Fibroblast of lung (primary cell): ENCODE measurements around the gene TMC1. TPM values are rescaled to one million over a fixed set of nuclear protein-coding genes. Genes with fewer than 3 reads are reported as not detected.

ENCODE experiments used
- DNase-seq, 2 donors: peaks; one replicate each; pipeline versions ENCODE4 v3.0.0 to v3.0.0-alpha.2; 2010; ENCODE audit warnings: low read depth in 2 of 2
- H2AFZ ChIP-seq: 2 replicates; pipeline ENCODE4 v1.5.1; 2012; ENCODE audit warnings: low read length, control low read depth, inconsistent platforms
- H3K27ac ChIP-seq: 2 replicates; pipeline ENCODE4 v1.5.1; 2011; ENCODE audit warnings: low read length, control low read depth; ENCODE audit not compliant: insufficient read depth
- H3K27me3 ChIP-seq: 2 replicates; pipeline ENCODE4 v1.5.1; 2011; ENCODE audit warnings: mild to moderate bottlenecking, low read length; ENCODE audit not compliant: control insufficient read depth, insufficient read depth
- H3K36me3 ChIP-seq: 2 replicates; pipeline ENCODE4 v1.5.1; 2011; ENCODE audit warnings: low read length; ENCODE audit not compliant: control insufficient read depth, insufficient read depth
- H3K4me1 ChIP-seq: 2 replicates; pipeline ENCODE4 v1.5.1; 2011; ENCODE audit warnings: low read length; ENCODE audit not compliant: control insufficient read depth, insufficient read depth; ENCODE audit errors: extremely low read depth
- H3K4me2 ChIP-seq: 2 replicates; pipeline ENCODE4 v1.5.1; 2011; ENCODE audit warnings: low read length, control low read depth; ENCODE audit not compliant: insufficient read depth; ENCODE audit errors: extremely low read depth
- H3K4me3 ChIP-seq, 4 experiments: fragments of 200-600 bp in 1 of 4; sonication (generic) in 1 of 4; replicated peaks in 1 of 4; 2 replicates each; pipeline ENCODE4 v1.5.1; 2011 to 2016; ENCODE audit warnings: low read length in 4 of 4, low read depth in 3 of 4, mild to moderate bottlenecking in 3 of 4, control low read depth in 2 of 4, inconsistent platforms in 1 of 4, mixed read lengths in 1 of 4; ENCODE audit not compliant: insufficient read depth in 1 of 4; ENCODE audit errors: control extremely low read depth in 1 of 4
- H3K79me2 ChIP-seq: 2 replicates; pipeline ENCODE4 v1.5.1; 2012; ENCODE audit warnings: mild to moderate bottlenecking, low read length, inconsistent platforms; ENCODE audit not compliant: control insufficient read depth, insufficient read depth
- H3K9ac ChIP-seq: 2 replicates; pipeline ENCODE4 v1.5.1; 2011; ENCODE audit warnings: mild to moderate bottlenecking, low read length, control low read depth; ENCODE audit not compliant: insufficient read depth
- H3K9me3 ChIP-seq: 2 replicates; pipeline ENCODE4 v1.5.1; 2012; ENCODE audit warnings: low read depth, low read length; ENCODE audit not compliant: control insufficient read depth, insufficient read depth
- H4K20me1 ChIP-seq: 2 replicates; pipeline ENCODE4 v1.5.1; 2011; ENCODE audit warnings: low read length; ENCODE audit not compliant: control insufficient read depth, insufficient read depth; ENCODE audit errors: extremely low read depth
- CTCF ChIP-seq, 2 donors: IDR thresholded peaks in 1 of 2; conservative IDR thresholded peaks in 1 of 2; 1 replicate in 1 of 2; 2 replicates in 1 of 2; pipeline ENCODE4 v1.5.1; 2011 to 2012; ENCODE audit warnings: low read length in 2 of 2, control low read depth in 1 of 2, inconsistent platforms in 1 of 2, low read depth in 1 of 2, mild to moderate bottlenecking in 1 of 2
- EZH2 ChIP-seq: IDR thresholded peaks from 2 replicates; pipeline ENCODE4 v1.5.1; 2012; ENCODE audit warnings: low read length, control low read depth, mild to moderate bottlenecking; ENCODE audit errors: missing control alignments
- polyA plus RNA-seq, 2 donors: library from polyadenylated mRNA; depleted of rRNA in 1 of 2; stranded (reverse) in 1 of 2; unstranded in 1 of 2; fragments of >200 nt; gene quantifications; 2 replicates each; pipeline ENCODE4 v1.2.1, GENCODE V29; 2011 to 2012; ENCODE audit warnings: missing spikeins in 1 of 2
- total RNA-seq: library from RNA; depleted of rRNA; stranded (reverse); fragments of >200 nt; gene quantifications from 2 replicates; pipeline ENCODE4 v1.2.1, GENCODE V29; 2014

The TMC1 gene
- total and polyA plus RNA-seq, 2 donors (not counting 1 experiment from before 2014, with no cell fraction given), result 0.27 to 0.33 TPM

DNA sequence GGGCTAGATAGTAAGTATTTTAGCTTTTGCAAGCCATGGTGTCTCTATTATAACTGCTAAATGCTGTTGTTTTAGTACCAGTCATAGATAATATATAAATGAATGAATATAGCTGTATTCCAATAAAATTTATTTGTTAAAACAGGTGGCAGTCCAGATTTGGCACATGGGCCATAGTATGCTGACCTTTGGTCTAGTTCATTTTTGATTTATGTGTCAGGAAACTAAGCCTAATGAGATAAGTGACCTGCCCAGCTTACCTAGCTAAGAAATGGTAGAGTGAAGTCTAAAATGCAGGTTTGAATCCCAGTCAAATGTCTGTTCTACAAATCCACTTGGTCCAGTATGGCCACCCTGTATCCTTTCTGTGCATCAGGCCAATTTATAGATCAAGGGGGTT lies 292.1 kb downstream of the TMC1 start:
- no peak overlapping the region for H3K27ac ChIP-seq
- H3K4me1 ChIP-seq, result no peaks in the 10 kb centered on the region
- no peaks in the 10 kb centered on the region for H4K20me1 ChIP-seq
- TF ChIP-seq CTCF (conservative IDR thresholded peaks at IDR 0.05 in 1 of 2, IDR thresholded peaks at IDR 0.05 in 1 of 2; ENCODE audit: low read depth in 1 of 2, low read length in 2 of 2) (no peak), EZH2 (no peak)
- H3K36me3 ChIP-seq, result no peaks in the 10 kb centered on the region
- H3K9ac ChIP-seq, result no peak overlapping the region
- no peak overlapping the region for H3K4me2 ChIP-seq
- H3K79me2 ChIP-seq, result no peaks in the 10 kb centered on the region
- H2AFZ ChIP-seq, result no peak overlapping the region
- no peaks in the 10 kb centered on the region for H3K27me3 ChIP-seq
- no peak overlapping the region for H3K4me3 ChIP-seq
- H3K9me3 ChIP-seq, result no peaks in the 10 kb centered on the region
- no peak for DNase-seq

DNA sequence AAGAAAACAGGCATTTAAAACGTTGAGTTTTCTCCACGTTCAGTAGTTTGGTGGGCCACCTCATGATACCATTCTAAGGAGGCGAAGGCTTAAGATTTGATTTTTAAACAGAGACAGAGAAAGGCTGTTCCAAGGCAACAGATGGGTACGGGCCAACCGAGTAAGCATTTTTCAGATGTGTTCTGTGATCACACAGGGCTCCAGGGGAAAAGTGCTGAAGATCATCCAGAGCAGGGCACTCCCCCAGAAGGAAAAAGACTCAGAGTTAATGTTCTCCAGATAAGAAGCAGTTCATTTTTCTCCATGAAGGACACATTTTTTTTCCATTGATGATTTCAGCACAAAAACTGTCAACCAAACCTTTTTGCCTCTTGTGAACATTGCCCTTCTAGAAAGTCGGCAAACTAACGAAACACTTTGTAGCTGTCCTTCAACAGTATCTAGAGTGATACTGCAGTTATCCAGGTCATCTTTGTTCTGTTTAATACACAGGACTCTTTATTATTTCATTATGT lies 292.7 kb downstream of the TMC1 start:
- no peak for DNase-seq
- H3K27me3 ChIP-seq, result no peaks in the 10 kb centered on the region

GRCh38 chr9:72816666-72817065 lies 295.3 kb downstream of the TMC1 start:
- Histone ChIP-seq H3K36me3 (no peaks in the 10 kb centered on the region), H3K9me3 (no peaks in the 10 kb centered on the region), H2AFZ (no peak overlapping the region), H3K27ac (no peak overlapping the region), H3K4me3 (no peak overlapping the region), H3K4me1 (no peaks in the 10 kb centered on the region), H3K9ac (no peak overlapping the region), H3K27me3 (no peaks in the 10 kb centered on the region), H3K4me2 (no peak overlapping the region), H4K20me1 (no peaks in the 10 kb centered on the region), H3K79me2 (no peaks in the 10 kb centered on the region)
- no peak for DNase-seq
- no peak for TF ChIP-seq EZH2
- TF ChIP-seq CTCF (conservative IDR thresholded peaks at IDR 0.05 in 1 of 2, IDR thresholded peaks at IDR 0.05 in 1 of 2; ENCODE audit: low read depth in 1 of 2, low read length in 2 of 2), result no peak

More for the DNA sequence above, 292.7 kb downstream of the TMC1 start:
- H3K9me3 ChIP-seq, result no peaks in the 10 kb centered on the region
- no peaks in the 10 kb centered on the region for H3K36me3 ChIP-seq
- H3K27ac ChIP-seq, result no peak overlapping the region
- TF ChIP-seq CTCF (conservative IDR thresholded peaks at IDR 0.05 in 1 of 2, IDR thresholded peaks at IDR 0.05 in 1 of 2; ENCODE audit: low read depth in 1 of 2, low read length in 2 of 2) (no peak), EZH2 (no peak)
- H3K79me2 ChIP-seq, result no peaks in the 10 kb centered on the region
- no peak overlapping the region for H3K9ac ChIP-seq
- no peaks in the 10 kb centered on the region for H4K20me1 ChIP-seq
- H3K4me2 ChIP-seq, result no peak overlapping the region
- H3K4me3 ChIP-seq, result no peak overlapping the region
- H3K4me1 ChIP-seq, result no peaks in the 10 kb centered on the region
- H2AFZ ChIP-seq, result no peak overlapping the region
